Anterior cingulate cortex (tissue), 58 donors: ENCODE data around the gene PRSS27.
A peak's percentile ranks its signal among the peaks of the same experiment; 100 is the strongest.
"Not testable (repeated sequence)": the region's sequence is repeated elsewhere in the genome, so short reads cannot be mapped to it uniquely, and the experiment has no call there.

Experiments
- DNase-seq, 58 donors: peaks; one replicate each; lab custom pipeline; 2025; lab: John Stamatoyannopoulos, UW

The PRSS27 gene

GRCh38 chr16:2699791-2700600 is 20.0 kb downstream of the PRSS27 start:
- no peak for DNase-seq

GRCh38 chr16:2698965-2699750 is 20.9 kb downstream of the PRSS27 start:
- peak in 26 of 58 donors; percentile 15 to 63 (median 34) for DNase-seq

GRCh38 chr16:2698103-2698870 is 21.7 kb downstream of the PRSS27 start:
- no peak for DNase-seq

GRCh38 chr16:2697401-2697948 is 22.5 kb downstream of the PRSS27 start:
- no peak for DNase-seq

- not testable (repeated sequence) for DNase-seq
Observed at GRCh38 chr16:2696601-2697250, 23.3 kb downstream of the PRSS27 start.

- peak in 51 of 58 donors; percentile 6 to 87 (median 53) for DNase-seq
Observed at GRCh38 chr16:2692948-2693651, 26.9 kb downstream of the PRSS27 start.

- peak in 55 of 58 donors; percentile 21 to 90 (median 68) for DNase-seq
Observed at GRCh38 chr16:2692251-2692947, 27.6 kb downstream of the PRSS27 start.

GRCh38 chr16:2691491-2692248 is 28.4 kb downstream of the PRSS27 start:
- peak in 37 of 58 donors; percentile 28 to 75 (median 55) for DNase-seq

GRCh38 chr16:2690852-2691251 is 29.2 kb downstream of the PRSS27 start:
- no peak for DNase-seq

- DNase-seq = peak in 2 of 58 donors; percentile 10 to 26
Observed at GRCh38 chr16:2689968-2690801, 29.8 kb downstream of the PRSS27 start.

GRCh38 chr16:2689422-2689821 is 30.6 kb downstream of the PRSS27 start:
- not testable (repeated sequence) for DNase-seq

- no peak for DNase-seq
Observed at GRCh38 chr16:2687531-2688308, 32.3 kb downstream of the PRSS27 start.

- peak in 7 of 58 donors; percentile 5 to 26 (median 18) for DNase-seq
Observed at GRCh38 chr16:2686912-2687507, 33.0 kb downstream of the PRSS27 start.

GRCh38 chr16:2686075-2686474 is 33.9 kb downstream of the PRSS27 start:
- DNase-seq = not testable (repeated sequence)

- DNase-seq = not testable (repeated sequence)
Observed at GRCh38 chr16:2683041-2683440, 37.0 kb downstream of the PRSS27 start.
